HG02884 (cell line): Measurements from ENCODE around the gene TRIM66.

ENCODE experiments used
- ATAC-seq: cut with Tn5 transposase; IDR thresholded peaks from one replicate; pipeline ENCODE4 v1.9.1; 2021; ENCODE audit warnings: mild to moderate bottlenecking, moderate library complexity; ENCODE audit not compliant: unreplicated experiment

The TRIM66 gene

GRCh38 chr11:8714622-8715225 is 32.3 kb upstream of the TRIM66 start:
- no peak for ATAC-seq

DNA sequence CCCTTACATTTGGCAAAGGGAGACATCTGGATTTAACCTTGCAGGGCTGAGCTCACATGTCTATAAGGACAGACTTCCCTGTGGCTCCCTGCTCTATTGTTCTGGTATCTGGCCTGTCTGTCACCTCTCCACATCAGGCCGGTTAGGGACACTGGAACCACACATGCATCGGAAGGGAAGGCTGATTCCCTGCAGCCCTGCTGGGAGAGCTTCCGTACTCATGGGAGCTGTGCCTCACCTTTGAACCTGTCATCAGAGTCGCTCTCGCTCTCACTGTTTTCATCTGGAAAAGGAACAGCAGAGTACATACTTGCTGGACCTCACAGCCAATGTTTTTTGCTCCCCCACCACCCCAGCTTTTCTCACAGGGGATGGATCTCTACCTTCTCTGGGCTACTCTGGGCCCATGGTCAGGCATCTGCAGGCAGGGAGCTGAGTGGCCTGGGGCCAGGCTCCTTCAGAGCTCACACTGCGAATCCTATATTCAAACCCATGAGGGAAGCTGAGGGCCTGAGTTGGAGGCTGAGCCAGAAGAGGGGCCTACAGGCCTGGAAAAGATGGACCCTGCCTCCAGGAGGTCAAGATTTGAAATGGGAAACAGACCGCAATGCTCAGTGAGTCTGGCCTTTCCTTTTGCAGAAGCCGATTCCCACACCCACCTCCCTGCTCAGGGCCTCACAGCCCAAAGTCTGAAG is 31.4 kb upstream of the TRIM66 start:
- ATAC-seq = no peak

DNA sequence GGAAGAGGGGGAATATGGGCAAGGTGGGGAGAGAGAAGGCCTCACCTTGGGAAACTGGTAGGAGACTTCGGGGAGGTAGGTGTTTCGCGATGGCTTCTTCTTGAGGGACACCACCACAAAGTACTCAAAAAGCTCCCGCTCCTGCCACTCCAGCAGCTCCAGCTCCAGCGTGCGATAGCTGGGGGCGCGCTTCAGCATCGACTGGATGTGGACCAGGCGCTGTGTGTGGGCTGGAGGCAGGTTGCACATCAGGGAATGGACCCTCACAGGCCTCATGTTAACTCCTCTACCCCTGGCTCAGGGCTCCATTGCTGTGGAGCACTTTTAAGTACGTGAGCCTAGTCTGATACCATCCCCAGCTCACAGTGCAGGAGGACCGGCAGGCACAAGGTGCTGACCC is 30.0 kb upstream of the TRIM66 start:
- no peak for ATAC-seq

GRCh38 chr11:8711895-8712442 is 29.5 kb upstream of the TRIM66 start:
- ATAC-seq = no peak

DNA sequence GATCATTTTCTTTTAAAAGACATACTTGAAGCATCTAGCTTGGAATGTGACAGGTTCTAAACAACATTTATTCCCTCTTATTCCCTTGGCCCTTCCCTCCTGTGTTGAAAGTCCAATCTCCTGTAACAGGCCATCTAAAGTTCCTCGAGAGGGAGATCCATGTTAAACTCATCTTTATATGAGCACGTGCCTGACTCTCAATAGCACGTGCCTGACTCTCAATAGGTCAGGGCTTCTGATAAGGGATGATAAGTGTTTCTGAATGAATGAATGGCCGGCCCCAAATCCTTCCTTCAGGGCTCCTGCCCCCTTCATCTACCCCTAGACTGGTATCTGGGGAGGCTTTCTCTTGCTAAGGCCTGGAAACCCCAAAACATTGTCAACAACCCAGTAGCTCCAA is 27.3 kb upstream of the TRIM66 start:
- no peak for ATAC-seq

DNA sequence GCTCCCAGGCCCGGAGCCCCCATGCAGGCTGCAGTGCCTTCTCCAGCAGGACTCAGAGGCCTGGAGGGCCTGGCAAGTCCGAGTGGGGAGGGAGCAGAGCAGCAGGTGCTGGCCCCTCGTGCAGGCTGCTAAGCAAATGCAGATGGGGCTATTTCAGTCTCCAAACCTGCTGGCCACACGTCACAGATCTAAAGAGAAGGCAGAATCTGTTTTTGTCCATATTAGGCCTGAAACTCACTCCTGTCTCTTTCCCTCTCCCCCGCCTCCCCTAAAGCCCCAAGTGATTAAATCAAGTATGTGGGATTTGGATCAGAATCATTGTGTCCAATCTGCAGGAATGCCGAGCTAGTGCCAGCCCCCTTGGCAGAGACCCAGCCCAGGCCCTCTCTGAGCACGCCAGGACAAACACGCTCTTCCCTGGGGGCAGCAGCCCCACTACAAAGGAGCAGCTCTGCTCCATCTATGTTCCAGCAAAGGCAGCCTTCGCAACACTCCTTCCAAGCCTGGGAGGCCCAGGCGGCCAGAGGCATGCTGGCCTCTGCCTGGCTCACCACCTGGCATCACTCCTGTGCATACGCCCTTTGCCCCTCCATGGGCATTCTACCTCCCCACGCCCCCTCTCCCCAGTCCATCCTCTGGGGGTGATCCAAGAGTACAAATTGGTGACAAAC is 26.7 kb upstream of the TRIM66 start:
- ATAC-seq = no peak

DNA sequence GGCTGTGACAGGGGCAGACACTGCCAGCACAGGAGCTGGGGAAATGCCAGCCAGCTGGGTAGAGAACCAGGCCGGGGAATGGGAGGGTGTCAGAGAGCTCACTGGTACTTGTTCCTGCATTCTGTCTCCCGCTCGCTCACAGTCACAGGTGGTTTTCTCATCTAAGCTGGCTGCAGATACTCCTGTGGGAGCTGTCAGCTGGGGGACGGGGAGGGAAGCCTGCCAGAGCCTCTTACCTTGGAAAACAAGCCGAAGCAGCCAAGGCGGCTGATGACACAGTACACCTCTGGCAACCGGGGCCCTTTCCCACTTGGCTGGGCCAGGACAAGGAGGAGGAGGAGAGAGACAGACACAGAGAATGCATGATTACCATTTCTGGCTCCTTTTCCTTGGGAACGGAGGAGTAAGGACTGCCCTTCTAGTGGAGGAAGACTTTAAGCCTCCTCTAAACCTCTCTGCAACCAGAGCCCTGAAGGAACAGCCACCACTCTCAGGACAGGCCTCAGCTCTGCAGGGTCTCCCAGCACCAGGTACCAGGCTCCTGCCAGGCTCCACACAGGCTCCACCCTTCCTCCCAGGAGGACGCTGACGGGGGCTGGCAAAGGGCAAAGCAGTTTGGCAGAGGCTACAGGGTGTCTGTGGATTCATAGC is 25.2 kb upstream of the TRIM66 start:
- no peak for ATAC-seq

DNA sequence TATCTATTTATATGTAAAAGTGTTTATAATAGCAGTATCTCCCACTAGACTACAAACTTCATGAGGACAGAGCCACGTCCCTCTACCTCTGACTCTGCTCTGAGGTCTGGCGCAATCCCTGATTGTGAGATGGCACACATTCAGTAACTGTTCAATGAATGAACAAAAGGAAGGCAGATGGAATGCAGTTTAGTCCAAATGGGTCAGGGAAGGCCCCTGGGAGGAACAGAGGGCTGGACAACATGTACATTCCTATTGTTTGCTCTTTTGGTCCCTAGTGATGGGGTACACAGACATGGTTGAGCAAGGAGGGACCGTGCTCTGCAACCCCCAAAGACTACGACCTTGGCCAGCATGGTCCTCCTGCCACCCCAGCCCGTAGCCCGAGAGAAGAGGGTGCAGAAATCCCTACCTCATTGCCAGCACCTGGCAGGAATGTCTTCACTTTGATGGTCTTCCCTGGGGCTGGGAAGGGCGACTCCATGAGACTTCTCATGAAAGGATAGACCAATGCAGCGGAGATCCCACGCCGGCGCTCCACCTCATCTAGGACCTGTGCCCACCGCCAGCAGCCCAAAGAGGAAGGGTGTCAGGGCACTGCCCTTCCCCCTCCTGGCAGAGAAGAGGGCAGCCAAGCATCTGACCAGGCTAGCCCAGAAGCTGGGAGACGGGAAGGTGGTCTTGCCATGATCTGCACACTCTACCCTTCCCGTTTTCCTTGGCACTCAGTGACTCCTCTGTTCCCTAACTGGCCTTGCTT is 24.4 kb upstream of the TRIM66 start:
- ATAC-seq = no peak

DNA sequence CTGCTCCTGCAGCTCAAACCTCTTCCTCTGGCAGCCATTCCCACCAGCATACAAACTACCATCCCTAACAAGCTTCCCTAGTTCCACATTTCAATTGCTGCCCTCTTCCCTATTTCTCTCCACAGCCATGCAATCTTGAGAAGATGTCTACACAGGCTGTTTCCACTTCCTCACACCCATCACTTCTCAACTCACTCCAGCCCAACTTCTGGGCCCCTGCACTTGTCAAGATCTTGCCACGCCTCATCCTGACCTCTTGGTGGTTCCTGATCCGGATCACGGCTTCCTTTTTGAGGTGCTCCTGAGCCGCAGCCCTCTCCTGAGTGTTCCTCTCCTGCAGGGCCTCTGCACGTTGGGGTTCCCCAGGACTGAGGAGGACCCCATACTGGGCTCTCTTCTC is 22.7 kb upstream of the TRIM66 start:
- no peak for ATAC-seq

- no peak for ATAC-seq
Measured at GRCh38 chr11:8704136-8704535, 21.7 kb upstream of the TRIM66 start.

DNA sequence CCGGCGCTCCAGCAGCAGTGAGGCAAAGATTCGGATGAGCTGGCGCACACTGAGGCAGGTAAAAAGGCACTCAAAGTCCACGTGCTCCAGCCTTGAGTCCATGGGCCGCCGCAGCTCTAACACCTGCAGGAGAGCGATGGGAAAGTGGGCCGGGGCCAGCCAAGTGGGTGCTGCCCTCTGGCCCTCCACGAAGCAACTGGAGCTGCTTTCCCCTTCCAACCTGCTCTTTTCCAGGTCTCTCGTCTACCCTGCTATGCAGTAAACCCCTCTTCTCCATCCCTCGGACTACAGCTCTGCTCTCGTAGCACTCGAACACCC is 20.1 kb upstream of the TRIM66 start:
- no peak for ATAC-seq

- ATAC-seq = no peak
Measured at GRCh38 chr11:8701891-8702597, 19.6 kb upstream of the TRIM66 start.

- ATAC-seq = no peak
Measured at GRCh38 chr11:8699903-8700302, 17.4 kb upstream of the TRIM66 start.

GRCh38 chr11:8698917-8699441 is 16.5 kb upstream of the TRIM66 start:
- no peak for ATAC-seq

GRCh38 chr11:8698379-8698851 is 15.9 kb upstream of the TRIM66 start:
- no peak for ATAC-seq

DNA sequence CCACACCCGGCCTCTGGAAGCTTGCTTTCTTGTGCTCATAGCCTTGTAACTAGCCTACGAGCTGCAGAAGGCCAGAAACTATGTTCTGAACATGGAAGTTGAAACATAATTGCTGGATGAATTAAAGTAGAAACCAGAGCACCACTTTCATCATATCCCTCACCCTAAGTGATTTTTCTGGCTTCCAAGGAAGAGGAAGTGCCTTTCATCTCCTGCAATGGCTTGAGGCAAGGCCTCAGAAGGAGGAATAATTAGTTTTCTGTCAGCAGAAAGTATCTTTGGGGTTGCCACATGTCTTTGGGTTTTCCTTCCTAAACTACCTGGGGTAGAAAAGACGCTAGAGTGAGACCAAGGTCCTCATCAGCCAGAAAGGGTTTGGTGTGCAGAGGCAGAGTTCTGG is 14.6 kb upstream of the TRIM66 start:
- ATAC-seq = no peak

GRCh38 chr11:8694137-8694536 is 11.7 kb upstream of the TRIM66 start:
- no peak for ATAC-seq

DNA sequence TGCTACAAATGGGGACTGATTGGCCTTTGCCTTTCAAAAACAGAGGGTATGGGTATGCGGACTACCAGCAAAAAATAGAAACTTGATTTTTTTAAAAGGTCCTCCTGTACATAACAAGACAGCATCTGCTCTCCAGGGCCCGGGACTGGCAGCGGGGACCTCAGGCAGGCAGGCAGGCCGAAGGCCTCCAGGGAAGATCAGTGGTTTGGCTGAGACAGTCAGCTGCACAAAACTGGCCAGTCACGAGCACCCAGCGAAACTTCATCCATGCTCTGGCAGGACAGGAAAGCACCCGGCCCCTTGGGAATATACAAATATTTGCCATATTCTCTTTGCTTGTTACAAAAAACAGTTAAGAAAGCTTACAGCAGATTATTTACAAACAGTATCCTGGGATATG is 11.1 kb upstream of the TRIM66 start:
- ATAC-seq = no peak

- ATAC-seq = no peak
Measured at GRCh38 chr11:8693010-8693551, 10.6 kb upstream of the TRIM66 start.

DNA sequence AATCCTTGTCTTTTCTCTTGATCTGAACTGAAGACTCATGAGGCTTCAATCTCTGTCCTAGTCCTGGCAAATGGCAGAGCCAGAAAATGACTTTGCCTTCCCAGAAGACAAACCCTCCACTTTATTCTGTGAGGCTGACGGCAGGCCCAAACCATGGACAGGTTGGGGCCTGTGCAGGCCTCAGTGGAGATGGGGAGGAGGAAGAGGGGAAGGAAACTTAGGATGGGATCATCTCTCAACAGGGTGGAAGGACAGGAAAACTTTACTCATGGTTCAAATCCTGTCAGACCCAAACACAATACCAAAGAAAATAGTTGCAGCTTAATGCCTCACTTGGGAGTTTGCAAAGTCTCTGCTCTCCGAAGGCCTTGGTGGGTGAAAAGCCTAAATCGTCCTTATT is 10.0 kb upstream of the TRIM66 start:
- ATAC-seq = no peak
